ENCODE measurements around the gene PIK3C2G.

PIK3C2G gene

GRCh38 chr12:18262514-18262913 is 1.2 kb downstream of the PIK3C2G start:
- Histone ChIP-seq H3K79me2 (ENCODE audit: control insufficient read depth, insufficient read depth, low read length, poor library complexity) (no peaks in the 10 kb centered on the region), H4K91ac (ENCODE audit: low read depth, low read length) (no peak overlapping the region), H3K4ac (ENCODE audit: low read depth, low read length) (no peak overlapping the region), H3K4me2 (ENCODE audit: low read length) (no peak overlapping the region), H3K36me3 (ENCODE audit: control insufficient read depth in 1 of 2, insufficient read depth in 2 of 2, low read length in 2 of 2) (no peaks in the 10 kb centered on the region), H3K79me1 (ENCODE audit: low read length) (peaks cover 5% of the 10 kb centered on the region), H2AK5ac (ENCODE audit: low read length) (no peak overlapping the region), H2BK120ac (ENCODE audit: insufficient read depth, low read length, poor library complexity) (no peak overlapping the region), H3K4me3 (ENCODE audit: low read depth, low read length) (no peak overlapping the region), H2AFZ (ENCODE audit: insufficient read depth, low read length, poor library complexity) (no peak overlapping the region), H2BK12ac (ENCODE audit: low read length) (no peak overlapping the region), H3K23ac (ENCODE audit: low read length) (no peak overlapping the region), H3K27ac (ENCODE audit: low read depth, low read length) (no peak overlapping the region), H3K4me1 (ENCODE audit: control insufficient read depth in 1 of 2, insufficient read depth in 2 of 2, low read length in 2 of 2) (peaks cover 0 to 2% of the 10 kb centered on the region in 2 experiments), H3K9ac (ENCODE audit: low read length) (no peak overlapping the region), H4K12ac (ENCODE audit: low read depth, low read length) (no peak overlapping the region), H3K9me3 (ENCODE audit: insufficient read depth, low read depth, low read length) (no peaks in the 10 kb centered on the region), H3K18ac (ENCODE audit: low read length) (no peak overlapping the region), H2BK5ac (ENCODE audit: low read depth, low read length, poor library complexity) (no peak overlapping the region), H3K14ac (ENCODE audit: low read length) (no peak overlapping the region), H3K27me3 (ENCODE audit: insufficient read depth, low read length) (no peaks in the 10 kb centered on the region), H4K8ac (ENCODE audit: low read depth, low read length) (no peak overlapping the region)
- no peak for DNase-seq
- no CpG with 5 or more reads among the region's 2 CpGs for WGBS (ENCODE audit: extremely low coverage, insufficient coverage, insufficient read length)

GRCh38 chr12:18264581-18265075 is 3.3 kb downstream of the PIK3C2G start:
- no peak overlapping the region for H3K14ac ChIP-seq (ENCODE audit: low read length)
- no peak overlapping the region for H2BK120ac ChIP-seq (ENCODE audit: insufficient read depth, low read length, poor library complexity)
- H3K27me3 ChIP-seq (ENCODE audit: insufficient read depth, low read length), result no peaks in the 10 kb centered on the region
- H3K9ac ChIP-seq (ENCODE audit: low read length), result no peak overlapping the region
- no CpG with 5 or more reads among the region's 1 CpG for WGBS (ENCODE audit: extremely low coverage, insufficient coverage, insufficient read length)
- H4K12ac ChIP-seq (ENCODE audit: low read depth, low read length), result no peak overlapping the region
- H2BK12ac ChIP-seq (ENCODE audit: low read length), result peak overlapping the region; percentile 31
- no peak overlapping the region for H2AFZ ChIP-seq (ENCODE audit: insufficient read depth, low read length, poor library complexity)
- H3K79me2 ChIP-seq (ENCODE audit: control insufficient read depth, insufficient read depth, low read length, poor library complexity), result peaks cover 2% of the 10 kb centered on the region
- no peak overlapping the region for H4K91ac ChIP-seq (ENCODE audit: low read depth, low read length)
- H3K23ac ChIP-seq (ENCODE audit: low read length), result no peak overlapping the region
- H3K4ac ChIP-seq (ENCODE audit: low read depth, low read length), result no peak overlapping the region
- no peak for DNase-seq
- no peak overlapping the region for H2BK5ac ChIP-seq (ENCODE audit: low read depth, low read length, poor library complexity)
- H3K36me3 ChIP-seq (ENCODE audit: control insufficient read depth in 1 of 2, insufficient read depth in 2 of 2, low read length in 2 of 2), result no peaks in the 10 kb centered on the region
- peaks cover 3 to 4% of the 10 kb centered on the region in 2 experiments for H3K4me1 ChIP-seq (ENCODE audit: control insufficient read depth in 1 of 2, insufficient read depth in 2 of 2, low read length in 2 of 2)
- no peak overlapping the region for H3K4me2 ChIP-seq (ENCODE audit: low read length)
- H3K79me1 ChIP-seq (ENCODE audit: low read length), result peaks cover 7% of the 10 kb centered on the region
- H3K9me3 ChIP-seq (ENCODE audit: insufficient read depth, low read depth, low read length), result no peaks in the 10 kb centered on the region
- no peak overlapping the region for H3K4me3 ChIP-seq (ENCODE audit: low read depth, low read length)
- H3K27ac ChIP-seq (ENCODE audit: low read depth, low read length), result peak overlapping the region; percentile 47
- H4K8ac ChIP-seq (ENCODE audit: low read depth, low read length), result no peak overlapping the region
- no peak overlapping the region for H2AK5ac ChIP-seq (ENCODE audit: low read length)
- no peak overlapping the region for H3K18ac ChIP-seq (ENCODE audit: low read length)

- DNase-seq, result peak in 1 of 2 donors; percentile 31
- Histone ChIP-seq H4K12ac (ENCODE audit: low read depth, low read length) (no peak overlapping the region), H3K9ac (ENCODE audit: low read length) (no peak overlapping the region), H3K4ac (ENCODE audit: low read depth, low read length) (peak overlapping the region; percentile 75), H3K4me2 (ENCODE audit: low read length) (no peak overlapping the region), H4K91ac (ENCODE audit: low read depth, low read length) (peak overlapping the region; percentile 55), H2BK12ac (ENCODE audit: low read length) (peak overlapping the region; percentile 96), H3K36me3 (ENCODE audit: control insufficient read depth in 1 of 2, insufficient read depth in 2 of 2, low read length in 2 of 2) (no peaks in the 10 kb centered on the region), H2BK120ac (ENCODE audit: insufficient read depth, low read length, poor library complexity) (peak overlapping the region; percentile 76), H3K4me1 (ENCODE audit: control insufficient read depth in 1 of 2, insufficient read depth in 2 of 2, low read length in 2 of 2) (peaks cover 2 to 3% of the 10 kb centered on the region in 2 experiments), H3K27me3 (ENCODE audit: insufficient read depth, low read length) (no peaks in the 10 kb centered on the region), H3K9me3 (ENCODE audit: insufficient read depth, low read depth, low read length) (no peaks in the 10 kb centered on the region), H2BK5ac (ENCODE audit: low read depth, low read length, poor library complexity) (peak overlapping the region; percentile 40), H3K4me3 (ENCODE audit: low read depth, low read length) (no peak overlapping the region), H4K8ac (ENCODE audit: low read depth, low read length) (peak overlapping the region; percentile 85), H3K18ac (ENCODE audit: low read length) (no peak overlapping the region), H3K14ac (ENCODE audit: low read length) (no peak overlapping the region), H2AFZ (ENCODE audit: insufficient read depth, low read length, poor library complexity) (peak overlapping the region; percentile 71), H3K79me2 (ENCODE audit: control insufficient read depth, insufficient read depth, low read length, poor library complexity) (peaks cover 2% of the 10 kb centered on the region), H3K79me1 (ENCODE audit: low read length) (peaks cover 4% of the 10 kb centered on the region), H3K27ac (ENCODE audit: low read depth, low read length) (peak overlapping the region; percentile 33), H3K23ac (ENCODE audit: low read length) (no peak overlapping the region), H2AK5ac (ENCODE audit: low read length) (peak overlapping the region; percentile 89)
- no CpG with 5 or more reads among the region's 9 CpGs for WGBS (ENCODE audit: extremely low coverage, insufficient coverage, insufficient read length)
Observed at GRCh38 chr12:18267427-18268099, 6.2 kb downstream of the PIK3C2G start.

- no peak overlapping the region for H3K14ac ChIP-seq (ENCODE audit: low read length)
- H2AFZ ChIP-seq (ENCODE audit: insufficient read depth, low read length, poor library complexity), result no peak overlapping the region
- H3K79me1 ChIP-seq (ENCODE audit: low read length), result peaks cover 8% of the 10 kb centered on the region
- no peak overlapping the region for H4K12ac ChIP-seq (ENCODE audit: low read depth, low read length)
- H3K9ac ChIP-seq (ENCODE audit: low read length), result no peak overlapping the region
- no peaks in the 10 kb centered on the region for H3K36me3 ChIP-seq (ENCODE audit: control insufficient read depth in 1 of 2, insufficient read depth in 2 of 2, low read length in 2 of 2)
- peaks cover 2% of the 10 kb centered on the region for H3K79me2 ChIP-seq (ENCODE audit: control insufficient read depth, insufficient read depth, low read length, poor library complexity)
- H3K9me3 ChIP-seq (ENCODE audit: insufficient read depth, low read depth, low read length), result no peaks in the 10 kb centered on the region
- H3K4me1 ChIP-seq (ENCODE audit: control insufficient read depth in 1 of 2, insufficient read depth in 2 of 2, low read length in 2 of 2), result peaks cover 3 to 5% of the 10 kb centered on the region in 2 experiments
- no peak overlapping the region for H3K18ac ChIP-seq (ENCODE audit: low read length)
- peak overlapping the region; percentile 29 for H3K4me2 ChIP-seq (ENCODE audit: low read length)
- no peak overlapping the region for H2BK120ac ChIP-seq (ENCODE audit: insufficient read depth, low read length, poor library complexity)
- H2AK5ac ChIP-seq (ENCODE audit: low read length), result no peak overlapping the region
- no peak overlapping the region for H3K23ac ChIP-seq (ENCODE audit: low read length)
- H2BK5ac ChIP-seq (ENCODE audit: low read depth, low read length, poor library complexity), result no peak overlapping the region
- H3K4me3 ChIP-seq (ENCODE audit: low read depth, low read length), result no peak overlapping the region
- H3K27ac ChIP-seq (ENCODE audit: low read depth, low read length), result peak overlapping the region; percentile 76
- DNase-seq, result no peak
- no peak overlapping the region for H4K8ac ChIP-seq (ENCODE audit: low read depth, low read length)
- no peaks in the 10 kb centered on the region for H3K27me3 ChIP-seq (ENCODE audit: insufficient read depth, low read length)
- H3K4ac ChIP-seq (ENCODE audit: low read depth, low read length), result no peak overlapping the region
- no CpG with 5 or more reads among the region's 3 CpGs for WGBS (ENCODE audit: extremely low coverage, insufficient coverage, insufficient read length)
- H2BK12ac ChIP-seq (ENCODE audit: low read length), result no peak overlapping the region
- H4K91ac ChIP-seq (ENCODE audit: low read depth, low read length), result no peak overlapping the region
Observed at GRCh38 chr12:18270958-18271460, 9.7 kb downstream of the PIK3C2G start.
